OCI-LY7 (cell line): Measurements from ENCODE around the gene RNU1-4. TPM values are rescaled to one million over a fixed set of nuclear protein-coding genes. Genes with fewer than 3 reads are reported as not detected.
"Not testable (repeated sequence)": the region's sequence is repeated elsewhere in the genome, so short reads cannot be mapped to it uniquely, and the experiment has no call there.

Source experiments
- BruUV-seq: library from RNA; stranded (reverse); fragments of 400-500 nt; replicated peaks from 2 replicates; lab custom pipeline; 2021; lab: Mats Ljungman, UMichigan
- CTCF ChIA-PET: fragments of 300-600 bp; sonication (Branson Sonifier 250); formaldehyde crosslinking; loops from one replicate; lab custom pipeline; 2022; ENCODE audit warnings: antibody characterized with exemption; ENCODE audit not compliant: unreplicated experiment; lab: Charles Lee
- POLR2A ChIA-PET: fragments of 300-600 bp; sonication (Branson Sonifier 250); formaldehyde crosslinking; loops from one replicate; lab custom pipeline; 2022; ENCODE audit warnings: antibody characterized with exemption; lab: Charles Lee
- DNase-seq: peaks from one replicate; pipeline ENCODE4 v3.0.0-alpha.2; 2015; ENCODE audit warnings: low spot score
- H2AFZ ChIP-seq: fragments of 200-600 bp; sonication (generic), shearing (Covaris generic); 2 replicates; pipeline ENCODE4 v1.6.1; 2014; ENCODE audit warnings: mild to moderate bottlenecking, antibody characterized with exemption, low read length, moderate library complexity
- H3K27ac ChIP-seq: fragments of 200-600 bp; sonication (generic); 2 replicates; pipeline ENCODE4 v1.5.1; 2014; ENCODE audit warnings: mixed run types, low read depth, mild to moderate bottlenecking, moderate library complexity, low read length, inconsistent platforms; ENCODE audit not compliant: poor library complexity, severe bottlenecking
- H3K36me3 ChIP-seq: fragments of 200-600 bp; sonication (generic); 2 replicates; pipeline ENCODE4 v1.6.1; 2014; ENCODE audit warnings: mild to moderate bottlenecking, antibody characterized with exemption, low read length, moderate library complexity, mixed read lengths; ENCODE audit not compliant: insufficient read depth
- H3K4me1 ChIP-seq: fragments of 200-600 bp; sonication (generic); 2 replicates; pipeline ENCODE4 v1.5.1; 2014; ENCODE audit warnings: mild to moderate bottlenecking, low read length; ENCODE audit not compliant: insufficient read depth, poor library complexity, severe bottlenecking
- H3K4me2 ChIP-seq: fragments of 200-600 bp; sonication (generic); 2 replicates; pipeline ENCODE4 v1.6.1; 2014; ENCODE audit warnings: mild to moderate bottlenecking, low read length
- H3K4me3 ChIP-seq: fragments of 200-600 bp; sonication (generic); 2 replicates; pipeline ENCODE4 v1.5.1; 2014; ENCODE audit warnings: mild to moderate bottlenecking, low read depth, low read length; ENCODE audit not compliant: poor library complexity, severe bottlenecking
- H3K79me2 ChIP-seq: fragments of 200-600 bp; sonication (generic); 2 replicates; pipeline ENCODE4 v1.6.1; 2016; ENCODE audit warnings: low read depth, mild to moderate bottlenecking, low read length, moderate library complexity, mixed read lengths; ENCODE audit not compliant: insufficient read depth
- H3K9me2 ChIP-seq: fragments of 200-600 bp; sonication (generic); 2 replicates; pipeline ENCODE4 v1.6.1; 2016; ENCODE audit warnings: mild to moderate bottlenecking, low read length, mixed read lengths; ENCODE audit not compliant: insufficient read depth
- H3K9me3 ChIP-seq: fragments of 200-600 bp; sonication (generic); 2 replicates; pipeline ENCODE4 v1.6.1; 2014; ENCODE audit warnings: mild to moderate bottlenecking, mixed run types, low read length, mixed read lengths
- H4K20me1 ChIP-seq: fragments of 200-600 bp; sonication (generic); 2 replicates; pipeline ENCODE4 v1.6.1; 2014; ENCODE audit warnings: mild to moderate bottlenecking, antibody characterized with exemption, low read length, moderate library complexity, mixed read lengths; ENCODE audit not compliant: insufficient read depth
- intact Hi-C: fragments of 100-400 bp; cut with micrococcal nuclease; formaldehyde crosslinking; loops from one replicate; pipeline ENCODE4 v1.10.0; 2022; ENCODE audit not compliant: unreplicated experiment
- total RNA-seq, 2 experiments: library from RNA; depleted of rRNA in 1 of 2; stranded (reverse); fragments of >200 nt in 1 of 2; shearing (Covaris generic) in 1 of 2; gene quantifications; 2 replicates each; pipeline ENCODE4 v1.2.3, GENCODE V29; 2014 to 2022

The RNU1-4 gene
- total RNA-seq, 2 experiments from 2014 or later = under 0.01 to 1,968 TPM

- intact Hi-C loops, DNase-seq, BruUV-seq, H4K20me1 ChIP-seq, H3K4me2 ChIP-seq, H3K27ac ChIP-seq, CTCF ChIA-PET, H3K79me2 ChIP-seq, H3K9me3 ChIP-seq, POLR2A ChIA-PET, H3K36me3 ChIP-seq, H3K4me3 ChIP-seq, H2AFZ ChIP-seq, H3K4me1 ChIP-seq, H3K9me2 ChIP-seq: not testable (repeated sequence)
Observed at GRCh38 chr1:16772275-16773204, 32.2 kb downstream of the RNU1-4 start.

GRCh38 chr1:16773205-16773596 lies 32.9 kb downstream of the RNU1-4 start:
- H3K79me2 ChIP-seq, intact Hi-C loops, POLR2A ChIA-PET, CTCF ChIA-PET, H2AFZ ChIP-seq, DNase-seq, H3K4me3 ChIP-seq, H4K20me1 ChIP-seq, H3K4me1 ChIP-seq, BruUV-seq, H3K9me3 ChIP-seq, H3K4me2 ChIP-seq, H3K27ac ChIP-seq, H3K9me2 ChIP-seq, H3K36me3 ChIP-seq: not testable (repeated sequence)

- intact Hi-C loops, H3K36me3 ChIP-seq, H3K9me2 ChIP-seq, H3K4me3 ChIP-seq, DNase-seq, POLR2A ChIA-PET, H3K4me1 ChIP-seq, BruUV-seq, H3K27ac ChIP-seq, H2AFZ ChIP-seq, H3K9me3 ChIP-seq, H3K79me2 ChIP-seq, CTCF ChIA-PET, H3K4me2 ChIP-seq, H4K20me1 ChIP-seq: not testable (repeated sequence)
Observed at GRCh38 chr1:16773723-16774122, 33.4 kb downstream of the RNU1-4 start.

DNA sequence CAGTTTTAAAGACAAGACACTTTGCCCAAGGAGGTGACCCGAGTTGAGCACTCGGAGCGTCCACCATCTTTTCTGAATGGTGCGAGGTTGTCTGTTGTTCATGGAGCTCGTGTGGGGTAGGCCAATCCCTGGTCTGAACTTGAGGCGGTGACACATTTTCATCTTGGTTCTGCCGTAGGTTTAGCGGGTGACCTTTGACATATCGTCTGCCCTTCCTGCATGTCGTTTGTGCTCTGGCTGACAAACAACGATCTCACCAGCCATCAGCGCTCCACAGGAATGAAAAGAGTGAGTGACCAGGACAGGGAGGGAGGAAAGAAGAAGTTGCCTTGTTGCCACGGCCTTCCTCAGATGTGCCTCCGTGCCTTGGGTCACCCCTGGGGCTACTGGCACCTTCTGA lies 34.5 kb downstream of the RNU1-4 start:
- H3K9me3 ChIP-seq, BruUV-seq, H4K20me1 ChIP-seq, CTCF ChIA-PET, H3K9me2 ChIP-seq, DNase-seq, H3K4me1 ChIP-seq, H3K36me3 ChIP-seq, H3K4me3 ChIP-seq, H3K79me2 ChIP-seq, H2AFZ ChIP-seq, H3K27ac ChIP-seq, intact Hi-C loops, H3K4me2 ChIP-seq, POLR2A ChIA-PET: not testable (repeated sequence)

GRCh38 chr1:16775290-16775689 lies 35.0 kb downstream of the RNU1-4 start:
- BruUV-seq, CTCF ChIA-PET, H3K9me2 ChIP-seq, H3K9me3 ChIP-seq, H3K4me3 ChIP-seq, H2AFZ ChIP-seq, H3K4me2 ChIP-seq, DNase-seq, H3K79me2 ChIP-seq, intact Hi-C loops, H3K4me1 ChIP-seq, POLR2A ChIA-PET, H3K36me3 ChIP-seq, H3K27ac ChIP-seq, H4K20me1 ChIP-seq: not testable (repeated sequence)

DNA sequence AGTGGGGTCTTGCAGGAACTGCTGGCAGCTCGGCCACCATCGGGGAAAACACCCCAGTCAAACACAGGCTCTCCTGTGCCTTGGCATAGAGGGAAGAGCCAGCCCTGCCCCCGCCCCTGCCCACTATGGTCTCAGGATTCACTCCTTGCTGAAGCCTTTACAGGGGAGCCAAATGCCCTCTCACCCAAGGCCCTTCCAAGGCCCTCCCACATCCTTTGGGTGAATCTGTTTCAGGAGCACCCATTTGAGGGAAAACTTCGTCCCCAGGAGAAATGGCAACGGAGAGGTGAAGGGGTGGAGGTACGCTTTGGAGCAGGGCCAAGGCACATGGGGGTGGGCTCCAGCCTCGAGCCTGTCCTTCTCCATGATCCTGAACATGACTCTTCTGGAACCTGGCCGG lies 35.9 kb downstream of the RNU1-4 start:
- POLR2A ChIA-PET, intact Hi-C loops, H3K9me2 ChIP-seq, H3K36me3 ChIP-seq, H3K79me2 ChIP-seq, BruUV-seq, H2AFZ ChIP-seq, H3K9me3 ChIP-seq, H3K4me1 ChIP-seq, H3K4me2 ChIP-seq, H4K20me1 ChIP-seq, CTCF ChIA-PET, H3K4me3 ChIP-seq, H3K27ac ChIP-seq, DNase-seq: not testable (repeated sequence)
